Right cardiac atrium (tissue), 5 donors: ENCODE measurements around the gene CERK. TPM values are rescaled to one million over a fixed set of nuclear protein-coding genes. Genes with fewer than 3 reads are reported as not detected.

Experiments
- ATAC-seq, 2 donors: fragments of 200-7000 bp; cut with Tn5 transposase; one replicate each; pipeline versions ENCODE4 v1.8.0 to v1.9.1; 2020; ENCODE audit warnings: moderate library complexity in 2 of 2, mild to moderate bottlenecking in 1 of 2
- DNase-seq, 3 donors: peaks; one replicate each; pipeline ENCODE4 v3.0.0-alpha.2; 2020
- H3K27ac ChIP-seq: one replicate; pipeline ENCODE4 v1.5.1; 2013; ENCODE audit warnings: mild to moderate bottlenecking, low read length, control low read depth, moderate library complexity
- H3K27me3 ChIP-seq: one replicate; pipeline ENCODE4 v1.6.1; 2013; ENCODE audit not compliant: control insufficient read depth, insufficient read depth
- H3K4me1 ChIP-seq: one replicate; pipeline ENCODE4 v1.6.1; 2013; ENCODE audit warnings: low read length; ENCODE audit not compliant: control insufficient read depth, insufficient read depth
- H3K4me3 ChIP-seq: one replicate; pipeline ENCODE4 v1.5.1; 2013; ENCODE audit warnings: low read length, control low read depth
- H3K9me3 ChIP-seq: one replicate; pipeline ENCODE4 v1.6.1; 2013; ENCODE audit warnings: low read length; ENCODE audit not compliant: control insufficient read depth
- WGBS: extraction: QIAGEN DNeasy Blood & Tissue Kit; methylation state at CpG from one replicate; pipeline ENCODE4 v1.1.7; 2013; 5-methylcytosine and 5-hydroxymethylcytosine counted together
- intact Hi-C, 4 donors: fragments of 100-400 bp; cut with DNase I; formaldehyde crosslinking; loops; one replicate each; pipeline versions ENCODE4 v1.11.0 to v1.14.0; 2022 to 2023
- polyA plus RNA-seq: library from polyadenylated mRNA; stranded (reverse); fragments of 200-250 nt; gene quantifications from one replicate; pipeline ENCODE4 v1.2.3, GENCODE V29; 2013
- total RNA-seq, 4 donors: library from RNA; stranded (reverse); fragmentation: NEBNext Ultra II Directional; extraction: Animal tissue kit (Norgen Biotek cat#: 25700); gene quantifications; one replicate each; pipeline ENCODE4 v1.2.1, GENCODE V29; 2021
- donor health status: healthy with polysubstance abuse.
- donor health status: DM: no; HTN: yes; CAD: no.
- donor health status: DM: no; HTN: no; CAD: no.
- donor health status: DM: no; HTN: yes; CAD: no; lungs with severe emphysema.
- donor health status: DM: yes; HTN: yes; CAD: no.

CERK gene
- total and polyA plus RNA-seq, 5 donors = 32.6 to 83.5 (median 61.1) TPM

GRCh38 chr22:46697811-46698515 is 40.1 kb downstream of the CERK start:
- Histone ChIP-seq H3K4me3 (no peak overlapping the region), H3K27me3 (no peaks in the 10 kb centered on the region), H3K4me1 (no peaks in the 10 kb centered on the region), H3K27ac (no peak overlapping the region), H3K9me3 (no peaks in the 10 kb centered on the region)
- intact Hi-C loops = no loop called here
- 92% methylated on average over 24 of the region's 24 CpGs for WGBS
- no peak for ATAC-seq
- DNase-seq = peak in 1 of 3 donors; percentile 36

- H3K9me3 ChIP-seq = no peaks in the 10 kb centered on the region
- no peaks in the 10 kb centered on the region for H3K27me3 ChIP-seq
- intact Hi-C loops = no loop called here
- 85% methylated on average over 10 of the region's 10 CpGs for WGBS
- H3K4me3 ChIP-seq = no peak overlapping the region
- no peak overlapping the region for H3K27ac ChIP-seq
- ATAC-seq (no peak), DNase-seq (peak in 1 of 3 donors; percentile 13)
- no peaks in the 10 kb centered on the region for H3K4me1 ChIP-seq
Measured at GRCh38 chr22:46696614-46697013, 41.4 kb downstream of the CERK start.

GRCh38 chr22:46696229-46696518 is 41.9 kb downstream of the CERK start:
- Histone ChIP-seq H3K4me1 (no peaks in the 10 kb centered on the region), H3K27ac (no peak overlapping the region), H3K27me3 (no peaks in the 10 kb centered on the region), H3K4me3 (no peak overlapping the region), H3K9me3 (no peaks in the 10 kb centered on the region)
- ATAC-seq (peak in 1 of 2 donors; percentile 8), DNase-seq (no peak)
- intact Hi-C loops = no loop called here
- 80% methylated on average over 11 of the region's 11 CpGs for WGBS

GRCh38 chr22:46695346-46696228 is 42.5 kb downstream of the CERK start:
- H3K4me3 ChIP-seq = no peak overlapping the region
- H3K4me1 ChIP-seq = no peaks in the 10 kb centered on the region
- DNase-seq (peak in 1 of 3 donors; percentile 39), ATAC-seq (peak; percentile 8 to 31)
- 80% methylated on average over 25 of the region's 25 CpGs for WGBS
- no peaks in the 10 kb centered on the region for H3K9me3 ChIP-seq
- no peaks in the 10 kb centered on the region for H3K27me3 ChIP-seq
- intact Hi-C loops = no loop called here
- no peak overlapping the region for H3K27ac ChIP-seq

- peak in 1 of 3 donors; percentile 41 for DNase-seq
- H3K4me3 ChIP-seq = no peak overlapping the region
- intact Hi-C loops = no loop called here
- H3K9me3 ChIP-seq = no peaks in the 10 kb centered on the region
- WGBS = 88% methylated on average over 15 of the region's 15 CpGs
- H3K4me1 ChIP-seq = no peaks in the 10 kb centered on the region
- H3K27ac ChIP-seq = no peak overlapping the region
- no peaks in the 10 kb centered on the region for H3K27me3 ChIP-seq
- no peak for ATAC-seq
Measured at GRCh38 chr22:46694416-46695170, 43.5 kb downstream of the CERK start.

- peak in 1 of 3 donors; percentile 12 for DNase-seq
- WGBS = 85% methylated on average over 17 of the region's 17 CpGs
- intact Hi-C loops = no loop called here
Measured at GRCh38 chr22:46693634-46694415, 44.2 kb downstream of the CERK start.

GRCh38 chr22:46691571-46691970 is 46.5 kb downstream of the CERK start:
- intact Hi-C loops = no loop called here
- peak in 1 of 3 donors; percentile 47 for DNase-seq

More at GRCh38 chr22:46693634-46694415, 44.2 kb downstream of the CERK start:
- Histone ChIP-seq H3K27ac (no peak overlapping the region), H3K27me3 (no peaks in the 10 kb centered on the region), H3K4me3 (no peak overlapping the region), H3K9me3 (no peaks in the 10 kb centered on the region), H3K4me1 (no peaks in the 10 kb centered on the region)
- no peak for ATAC-seq

GRCh38 chr22:46690146-46690545 is 47.9 kb downstream of the CERK start:
- peak; percentile 7 to 39 (median 26) for DNase-seq
- Histone ChIP-seq H3K9me3 (no peaks in the 10 kb centered on the region), H3K4me1 (peaks cover 7% of the 10 kb centered on the region), H3K27ac (no peak overlapping the region), H3K4me3 (no peak overlapping the region), H3K27me3 (no peaks in the 10 kb centered on the region)
- ATAC-seq = no peak
- intact Hi-C loops = no loop called here
- 93% methylated on average over 20 of the region's 20 CpGs for WGBS

More at GRCh38 chr22:46691571-46691970, 46.5 kb downstream of the CERK start:
- H3K27me3 ChIP-seq = no peaks in the 10 kb centered on the region
- no peaks in the 10 kb centered on the region for H3K4me1 ChIP-seq
- no peak overlapping the region for H3K27ac ChIP-seq
- no peak overlapping the region for H3K4me3 ChIP-seq
- 85% methylated on average over 17 of the region's 17 CpGs for WGBS
- no peak for ATAC-seq
- H3K9me3 ChIP-seq = no peaks in the 10 kb centered on the region

GRCh38 chr22:46688949-46689348 is 49.1 kb downstream of the CERK start:
- intact Hi-C loops = loop anchor here in 1 of 4 donors (2.0 kb wide), 1 partner anchor 18 kb away; no protein-coding TSS in a partner anchor
- no peak overlapping the region for H3K27ac ChIP-seq
- no peaks in the 10 kb centered on the region for H3K27me3 ChIP-seq
- no peaks in the 10 kb centered on the region for H3K9me3 ChIP-seq
- DNase-seq = peak; percentile 57 to 82 (median 66)
- no peak overlapping the region for H3K4me3 ChIP-seq
- peaks cover 7% of the 10 kb centered on the region for H3K4me1 ChIP-seq
- ATAC-seq = peak; percentile 16 to 64
- WGBS = 74% methylated on average over 11 of the region's 11 CpGs

- H3K27ac ChIP-seq = peak overlapping the region; percentile 31
- ATAC-seq (no peak), DNase-seq (peak; percentile 29 to 72 (median 70))
- H3K4me1 ChIP-seq = peaks cover 7% of the 10 kb centered on the region
- intact Hi-C loops = no loop called here
- no peaks in the 10 kb centered on the region for H3K27me3 ChIP-seq
- WGBS = 82% methylated on average over 15 of the region's 15 CpGs
- H3K9me3 ChIP-seq = no peaks in the 10 kb centered on the region
- no peak overlapping the region for H3K4me3 ChIP-seq
Measured at GRCh38 chr22:46687460-46687859, 50.6 kb downstream of the CERK start.
